Mesendoderm (in vitro differentiated cells): ENCODE data around the gene NR2F1.

Source experiments
- DNase-seq: peaks from one replicate; pipeline ENCODE4 v3.0.0; 2013
- H2AK5ac ChIP-seq: 2 replicates; pipeline ENCODE4 v1.6.1; 2013; ENCODE audit warnings: low read length, inconsistent platforms
- H2BK120ac ChIP-seq: 2 replicates; pipeline ENCODE4 v1.6.1; 2013; ENCODE audit warnings: low read depth, mild to moderate bottlenecking, low read length, moderate library complexity, mixed read lengths
- H2BK15ac ChIP-seq: replicated peaks from 2 replicates; pipeline ENCODE4 v1.6.1; 2013; ENCODE audit warnings: low read depth, mild to moderate bottlenecking, moderate library complexity
- H2BK5ac ChIP-seq: 2 replicates; pipeline ENCODE4 v1.6.1; 2013; ENCODE audit warnings: low read length, inconsistent platforms
- H3K18ac ChIP-seq: 2 replicates; pipeline ENCODE4 v1.6.1; 2013; ENCODE audit warnings: mild to moderate bottlenecking, low read length, mixed read lengths
- H3K23ac ChIP-seq: one replicate; pipeline ENCODE4 v1.6.1; 2013; ENCODE audit warnings: low read length
- H3K27ac ChIP-seq: 2 replicates; pipeline ENCODE4 v1.5.1; 2013; ENCODE audit warnings: low read depth, mild to moderate bottlenecking, inconsistent platforms, low read length, moderate library complexity
- H3K27me3 ChIP-seq: 2 replicates; pipeline ENCODE4 v1.6.1; 2013; ENCODE audit warnings: low read length, control low read depth, mild to moderate bottlenecking, inconsistent platforms; ENCODE audit not compliant: insufficient read depth, poor library complexity
- H3K36me3 ChIP-seq: 2 replicates; pipeline ENCODE4 v1.6.1; 2013; ENCODE audit warnings: low read length, inconsistent platforms; ENCODE audit not compliant: control insufficient read depth, insufficient read depth
- H3K4ac ChIP-seq: one replicate; pipeline ENCODE4 v1.6.1; 2013; ENCODE audit warnings: low read depth, mild to moderate bottlenecking, low read length, moderate library complexity
- H3K4me1 ChIP-seq: 2 replicates; pipeline ENCODE4 v1.6.1; 2013; ENCODE audit warnings: low read depth, low read length, inconsistent platforms; ENCODE audit not compliant: control insufficient read depth
- H3K4me2 ChIP-seq: 2 replicates; pipeline ENCODE4 v1.6.1; 2013; ENCODE audit warnings: low read length
- H3K4me3 ChIP-seq: 2 replicates; pipeline ENCODE4 v1.5.1; 2013; ENCODE audit warnings: mild to moderate bottlenecking, low read length
- H3K56ac ChIP-seq: one replicate; pipeline ENCODE4 v1.6.1; 2013; ENCODE audit warnings: low read length
- H3K79me1 ChIP-seq: 2 replicates; pipeline ENCODE4 v1.6.1; 2013; ENCODE audit warnings: low read length, inconsistent platforms
- H3K79me2 ChIP-seq: 2 replicates; pipeline ENCODE4 v1.6.1; 2013; ENCODE audit warnings: mild to moderate bottlenecking, low read length; ENCODE audit not compliant: control insufficient read depth, insufficient read depth
- H3K9ac ChIP-seq: 2 replicates; pipeline ENCODE4 v1.6.1; 2013; ENCODE audit warnings: low read length, inconsistent platforms
- H4K5ac ChIP-seq: one replicate; pipeline ENCODE4 v1.6.1; 2013; ENCODE audit warnings: low read length
- H4K8ac ChIP-seq: one replicate; pipeline ENCODE4 v1.6.1; 2013; ENCODE audit warnings: low read depth, mild to moderate bottlenecking, control low read depth, low read length, moderate library complexity
- WGBS: extraction: QIAGEN DNeasy Blood & Tissue Kit; methylation state at CpG from one replicate; pipeline ENCODE4 v1.1.7; 2013; ENCODE audit warnings: low lambda C conversion rate, missing lambda C conversion rate; ENCODE audit not compliant: insufficient coverage; ENCODE audit errors: extremely low coverage; 5-methylcytosine and 5-hydroxymethylcytosine counted together

The NR2F1 gene

GRCh38 chr5:93576994-93577853 is 5.8 kb upstream of the NR2F1 start:
- no CpG with 5 or more reads among the region's 9 CpGs for WGBS
- peaks cover 64% of the 10 kb centered on the region for H3K27me3 ChIP-seq

GRCh38 chr5:93577854-93578812 is 4.9 kb upstream of the NR2F1 start:
- H3K9ac ChIP-seq: no peak overlapping the region
- H3K4me1 ChIP-seq: no peaks in the 10 kb centered on the region
- no peak overlapping the region for H2AK5ac ChIP-seq
- H3K27me3 ChIP-seq: peaks cover 57% of the 10 kb centered on the region
- no peak overlapping the region for H4K5ac ChIP-seq
- no peaks in the 10 kb centered on the region for H3K36me3 ChIP-seq
- no peak overlapping the region for H3K23ac ChIP-seq
- H3K27ac ChIP-seq: no peak overlapping the region
- no peak overlapping the region for H2BK5ac ChIP-seq
- H2BK15ac ChIP-seq: no peak overlapping the region
- no peak overlapping the region for H3K4ac ChIP-seq
- no peak for DNase-seq
- no peak overlapping the region for H3K4me3 ChIP-seq
- no peak overlapping the region for H3K4me2 ChIP-seq
- H3K79me2 ChIP-seq: no peaks in the 10 kb centered on the region
- H2BK120ac ChIP-seq: no peak overlapping the region
- H4K8ac ChIP-seq: no peak overlapping the region
- H3K18ac ChIP-seq: no peak overlapping the region
- no CpG with 5 or more reads among the region's 25 CpGs for WGBS
- no peaks in the 10 kb centered on the region for H3K79me1 ChIP-seq
- H3K56ac ChIP-seq: no peak overlapping the region

More at GRCh38 chr5:93576994-93577853, 5.8 kb upstream of the NR2F1 start:
- Histone ChIP-seq H2BK120ac (no peak overlapping the region), H3K79me1 (no peaks in the 10 kb centered on the region), H3K4me3 (no peak overlapping the region), H2BK15ac (no peak overlapping the region), H3K79me2 (no peaks in the 10 kb centered on the region), H3K36me3 (no peaks in the 10 kb centered on the region), H2AK5ac (no peak overlapping the region), H3K4me2 (no peak overlapping the region), H3K9ac (no peak overlapping the region), H3K56ac (no peak overlapping the region), H2BK5ac (no peak overlapping the region), H3K27ac (no peak overlapping the region), H3K23ac (no peak overlapping the region), H4K5ac (no peak overlapping the region), H4K8ac (no peak overlapping the region), H3K4ac (no peak overlapping the region), H3K18ac (no peak overlapping the region), H3K4me1 (peaks cover 2% of the 10 kb centered on the region)
- no peak for DNase-seq

DNA sequence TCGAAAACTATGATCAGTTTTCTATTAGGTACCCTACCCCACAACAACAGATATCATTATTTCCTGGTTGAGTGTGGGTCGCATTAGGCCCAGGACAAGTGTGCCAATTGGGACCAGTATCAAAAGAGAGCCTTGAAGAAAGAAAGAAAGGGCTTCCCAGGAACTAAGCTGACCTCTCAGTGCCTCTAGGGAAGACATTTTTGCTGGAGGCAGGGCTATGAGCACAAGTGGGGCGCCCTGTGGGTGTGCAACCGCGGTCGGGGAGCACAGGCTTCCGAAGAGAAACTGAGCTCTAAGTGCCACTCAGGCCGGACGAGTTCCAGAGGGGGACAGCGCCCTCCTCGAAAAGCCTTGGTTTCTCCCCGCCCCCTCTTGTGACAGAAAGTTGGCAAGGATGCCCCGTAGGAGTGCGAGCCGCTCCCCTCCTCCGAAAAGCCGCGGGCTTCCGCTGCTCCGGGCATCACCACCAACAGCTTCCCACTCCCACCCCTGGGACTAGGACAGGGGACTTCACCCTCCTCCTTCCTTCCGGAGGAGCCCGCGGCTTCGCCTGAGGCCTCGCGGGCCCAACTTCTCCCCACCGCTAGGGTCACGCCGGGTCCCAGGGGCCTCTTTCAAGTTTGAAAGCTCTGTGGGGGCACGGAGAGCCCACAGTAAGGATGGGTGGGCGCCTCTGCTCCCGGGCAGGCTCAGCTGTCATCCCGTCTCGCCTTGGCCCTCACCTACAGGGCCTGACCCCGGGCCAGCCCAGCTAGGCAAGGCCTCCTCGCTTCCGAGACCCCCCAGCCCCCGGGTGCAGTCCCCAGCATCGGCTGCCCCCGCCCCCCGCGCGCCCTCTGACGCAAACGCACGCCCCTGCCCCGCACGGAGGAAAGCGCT is 4.0 kb upstream of the NR2F1 start:
- WGBS: no CpG with 5 or more reads among the region's 49 CpGs
- H3K4ac ChIP-seq: no peak overlapping the region
- H3K27me3 ChIP-seq: peaks cover 48% of the 10 kb centered on the region
- H3K27ac ChIP-seq: no peak overlapping the region
- no peak overlapping the region for H3K23ac ChIP-seq
- no peak overlapping the region for H2BK120ac ChIP-seq
- no peak overlapping the region for H2BK15ac ChIP-seq
- no peaks in the 10 kb centered on the region for H3K36me3 ChIP-seq
- no peaks in the 10 kb centered on the region for H3K4me1 ChIP-seq
- H3K79me2 ChIP-seq: no peaks in the 10 kb centered on the region
- H3K56ac ChIP-seq: no peak overlapping the region
- no peak overlapping the region for H3K4me3 ChIP-seq
- H3K18ac ChIP-seq: no peak overlapping the region
- H3K4me2 ChIP-seq: peak overlapping the region; percentile 34
- no peak overlapping the region for H4K8ac ChIP-seq
- DNase-seq: no peak
- H3K9ac ChIP-seq: no peak overlapping the region
- no peak overlapping the region for H2AK5ac ChIP-seq
- H4K5ac ChIP-seq: no peak overlapping the region
- H2BK5ac ChIP-seq: no peak overlapping the region
- H3K79me1 ChIP-seq: no peaks in the 10 kb centered on the region

DNA sequence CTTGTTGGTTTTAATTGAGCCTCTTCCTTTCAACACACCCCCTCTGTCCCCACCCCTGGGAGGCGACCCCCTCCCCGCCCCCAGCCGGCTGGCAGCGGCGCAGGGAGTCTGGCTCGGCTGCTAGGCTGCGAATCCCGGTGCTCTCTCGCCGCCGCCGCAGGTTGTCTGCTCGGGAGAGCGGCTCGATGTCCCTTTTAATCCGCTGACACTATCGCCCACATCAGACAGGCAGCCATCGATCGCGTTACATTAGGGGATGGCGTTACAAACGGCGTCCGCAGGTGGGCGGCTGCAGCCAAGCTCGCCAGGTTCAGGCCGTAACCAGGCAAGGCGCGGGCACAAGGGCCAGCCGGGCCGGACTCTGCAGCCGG is 3.3 kb upstream of the NR2F1 start:
- no CpG with 5 or more reads among the region's 32 CpGs for WGBS
- Histone ChIP-seq H3K79me1 (no peaks in the 10 kb centered on the region), H3K56ac (peak overlapping the region; percentile 39), H4K5ac (no peak overlapping the region), H3K4me2 (peak overlapping the region; percentile 67), H3K18ac (no peak overlapping the region), H3K23ac (no peak overlapping the region), H3K4ac (no peak overlapping the region), H2AK5ac (no peak overlapping the region), H4K8ac (no peak overlapping the region), H3K4me1 (no peaks in the 10 kb centered on the region), H3K27ac (no peak overlapping the region), H2BK15ac (no peak overlapping the region), H3K27me3 (peaks cover 42% of the 10 kb centered on the region), H3K79me2 (no peaks in the 10 kb centered on the region), H3K4me3 (no peak overlapping the region), H3K9ac (peak overlapping the region; percentile 33), H3K36me3 (no peaks in the 10 kb centered on the region), H2BK5ac (no peak overlapping the region), H2BK120ac (no peak overlapping the region)
- DNase-seq: no peak

GRCh38 chr5:93580063-93580926 is 2.7 kb upstream of the NR2F1 start:
- peak overlapping the region; percentile 33 for H3K9ac ChIP-seq
- peak overlapping the region; percentile 67 for H3K4me2 ChIP-seq
- no peaks in the 10 kb centered on the region for H3K79me1 ChIP-seq
- peak overlapping the region; percentile 61 for H3K56ac ChIP-seq
- no peak overlapping the region for H4K5ac ChIP-seq
- no CpG with 5 or more reads among the region's 73 CpGs for WGBS
- H4K8ac ChIP-seq: no peak overlapping the region
- no peak overlapping the region for H3K27ac ChIP-seq
- no peak overlapping the region for H2BK5ac ChIP-seq
- peak; percentile 69 for DNase-seq
- no peak overlapping the region for H3K4ac ChIP-seq
- peaks cover 40% of the 10 kb centered on the region for H3K27me3 ChIP-seq
- no peaks in the 10 kb centered on the region for H3K4me1 ChIP-seq
- no peak overlapping the region for H2BK120ac ChIP-seq
- H3K4me3 ChIP-seq: peak overlapping the region; percentile 1
- no peak overlapping the region for H2BK15ac ChIP-seq
- H3K18ac ChIP-seq: no peak overlapping the region
- H2AK5ac ChIP-seq: no peak overlapping the region
- H3K36me3 ChIP-seq: no peaks in the 10 kb centered on the region
- no peak overlapping the region for H3K23ac ChIP-seq
- no peaks in the 10 kb centered on the region for H3K79me2 ChIP-seq
